DMS114 treated with DMSO at 0.1 percent for 48 hours (cell line): ENCODE results near the gene SPRED2.
"Not testable (repeated sequence)": the region's sequence is repeated elsewhere in the genome, so short reads cannot be mapped to it uniquely, and the experiment has no call there.

Experiments used
- DNase-seq: peaks from one replicate; lab custom pipeline; 2025; ENCODE audit not compliant: unreplicated experiment; lab: John Stamatoyannopoulos, UW

Gene SPRED2

GRCh38 chr2:65349863-65350262 lies 82.5 kb downstream of the SPRED2 start:
- no peak for DNase-seq

- no peak for DNase-seq
Measured at GRCh38 chr2:65347913-65348312, 84.5 kb downstream of the SPRED2 start.

GRCh38 chr2:65345631-65346030 lies 86.8 kb downstream of the SPRED2 start:
- no peak for DNase-seq

GRCh38 chr2:65344689-65345088 lies 87.7 kb downstream of the SPRED2 start:
- DNase-seq, result no peak

GRCh38 chr2:65344182-65344581 lies 88.2 kb downstream of the SPRED2 start:
- DNase-seq, result no peak

GRCh38 chr2:65343386-65343785 lies 89.0 kb downstream of the SPRED2 start:
- no peak for DNase-seq

GRCh38 chr2:65340898-65341681 lies 91.3 kb downstream of the SPRED2 start:
- no peak for DNase-seq

DNA sequence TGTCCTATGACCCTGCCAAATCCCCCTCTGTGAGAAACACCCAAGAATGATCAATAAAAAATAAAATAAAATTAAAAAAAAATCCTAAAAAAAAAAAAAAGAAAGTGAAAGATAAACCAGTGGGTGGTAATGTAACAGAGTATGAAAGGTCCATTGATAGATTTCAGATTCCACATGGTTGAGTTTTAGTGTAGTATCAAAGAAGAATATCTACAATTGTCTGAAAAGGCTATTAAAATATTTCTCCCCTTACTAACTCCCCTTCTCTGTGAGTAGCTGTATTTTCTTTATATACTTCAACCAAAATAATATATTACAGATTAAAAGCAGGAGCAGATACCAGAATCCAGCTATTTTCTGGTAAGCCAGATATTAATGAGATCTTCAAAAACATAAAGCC lies 92.8 kb downstream of the SPRED2 start:
- DNase-seq, result no peak

GRCh38 chr2:65338830-65339495 lies 93.4 kb downstream of the SPRED2 start:
- not testable (repeated sequence) for DNase-seq

- not testable (repeated sequence) for DNase-seq
Measured at GRCh38 chr2:65337915-65338314, 94.5 kb downstream of the SPRED2 start.

- DNase-seq, result no peak
Measured at GRCh38 chr2:65334714-65335113, 97.7 kb downstream of the SPRED2 start.

GRCh38 chr2:65331336-65332025 lies 100.9 kb downstream of the SPRED2 start:
- no peak for DNase-seq

GRCh38 chr2:65329525-65329924 lies 102.9 kb downstream of the SPRED2 start:
- DNase-seq, result no peak

GRCh38 chr2:65326276-65326675 lies 106.1 kb downstream of the SPRED2 start:
- no peak for DNase-seq

DNA sequence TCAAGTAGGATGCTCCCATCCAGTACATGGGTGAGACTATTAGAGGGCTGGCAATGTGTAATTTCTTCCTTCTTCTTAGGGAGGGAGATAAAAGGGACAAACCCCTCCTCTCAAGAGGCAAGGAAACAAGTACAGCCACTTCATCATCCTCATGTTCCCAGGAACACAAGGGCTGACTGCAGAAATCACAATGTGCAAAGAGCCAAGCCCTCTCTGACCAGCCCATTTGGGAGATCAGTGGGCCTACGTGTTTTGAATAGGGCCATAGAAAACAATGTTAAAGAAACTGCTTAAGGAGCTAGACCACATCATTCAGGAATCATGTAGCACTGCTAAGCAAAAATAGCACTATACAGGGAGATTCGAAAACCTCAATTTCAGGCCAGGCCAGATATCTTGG lies 107.3 kb downstream of the SPRED2 start:
- DNase-seq, result no peak

DNA sequence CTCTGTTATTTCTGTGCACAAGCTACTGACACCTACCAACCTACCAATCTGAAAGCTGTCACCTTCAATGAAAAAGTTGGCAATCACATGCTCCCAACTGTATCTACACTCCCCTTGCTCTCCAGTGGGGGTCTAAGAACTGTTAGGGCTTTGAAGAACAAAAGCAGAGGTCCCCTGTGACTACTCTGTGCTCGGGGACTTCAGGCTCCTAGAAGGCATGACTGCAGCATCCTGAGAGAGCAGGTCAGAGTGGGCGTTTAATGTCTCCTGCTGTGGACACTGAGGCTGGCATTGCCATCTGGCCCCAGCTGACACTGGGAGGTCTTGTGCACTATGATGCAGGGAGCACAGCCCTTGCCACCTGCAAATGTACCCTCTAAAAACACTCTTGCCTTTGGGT lies 111.5 kb downstream of the SPRED2 start:
- DNase-seq, result no peak

- DNase-seq, result no peak
Measured at GRCh38 chr2:65320042-65320725, 112.2 kb downstream of the SPRED2 start.

GRCh38 chr2:65319674-65320041 lies 112.7 kb downstream of the SPRED2 start:
- no peak for DNase-seq

- no peak for DNase-seq
Measured at GRCh38 chr2:65319072-65319673, 113.2 kb downstream of the SPRED2 start.

- no peak for DNase-seq
Measured at GRCh38 chr2:65317841-65318240, 114.6 kb downstream of the SPRED2 start.

GRCh38 chr2:65317351-65317750 lies 115.0 kb downstream of the SPRED2 start:
- DNase-seq, result not testable (repeated sequence)
